ENCODE data around the gene ATP6V0C. TPM values are rescaled to one million over a fixed set of nuclear protein-coding genes. Genes with fewer than 3 reads are reported as not detected.

ATP6V0C gene
- total and polyA plus RNA-seq, 5 donors from 2014 or later, result 62.1 to 188 (median 73.9) TPM

DNA sequence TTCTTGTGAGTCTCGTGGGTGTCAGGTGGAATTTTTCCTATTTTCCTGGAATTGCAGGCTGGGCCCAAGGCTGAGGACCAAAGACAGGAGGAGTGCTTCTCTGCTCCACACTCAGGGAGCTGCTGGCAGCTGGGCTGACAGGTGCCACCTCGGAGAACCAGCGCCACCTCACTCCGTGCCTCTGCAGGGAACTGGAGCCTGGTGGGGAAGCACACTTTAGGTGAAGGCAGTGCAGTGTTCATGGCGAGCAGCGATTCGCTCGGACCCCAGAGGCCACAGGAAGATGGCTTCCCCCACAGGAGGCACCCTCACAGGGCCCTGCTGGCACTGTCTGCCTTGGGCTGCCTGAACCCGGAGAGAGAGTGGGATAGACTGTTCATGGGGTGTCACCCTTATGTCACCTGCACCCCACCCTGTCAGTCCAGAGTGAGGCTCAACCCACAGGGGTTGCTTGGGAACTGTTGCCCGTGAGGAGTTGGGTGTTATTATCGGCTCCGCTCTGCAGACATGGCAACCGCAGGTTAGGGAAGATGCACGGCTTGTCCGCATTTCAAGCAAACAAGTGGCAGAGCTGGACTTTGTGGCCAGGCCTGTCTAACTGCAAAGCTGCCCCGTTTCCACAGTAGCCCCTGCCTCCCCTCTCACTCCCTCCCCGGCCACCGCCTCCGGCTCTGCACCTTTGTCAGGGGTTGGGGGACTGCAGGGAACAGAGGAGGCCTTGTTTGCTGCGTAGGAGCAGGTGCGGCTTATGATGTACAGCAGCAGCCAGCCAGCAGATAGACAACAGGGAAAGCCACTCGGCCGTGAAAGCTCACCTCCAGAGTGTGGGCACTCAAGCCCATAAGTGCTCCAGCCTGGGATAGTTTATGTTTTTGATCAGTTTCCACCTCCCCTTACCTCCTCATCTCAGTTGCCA is 23.3 kb upstream of the ATP6V0C start:
- Mint-ChIP-seq H3K4me1 (peaks cover 4 to 13% (median 8%) of the 10 kb centered on the region in 4 donors), H3K36me3 (no peaks in the 10 kb centered on the region)

DNA sequence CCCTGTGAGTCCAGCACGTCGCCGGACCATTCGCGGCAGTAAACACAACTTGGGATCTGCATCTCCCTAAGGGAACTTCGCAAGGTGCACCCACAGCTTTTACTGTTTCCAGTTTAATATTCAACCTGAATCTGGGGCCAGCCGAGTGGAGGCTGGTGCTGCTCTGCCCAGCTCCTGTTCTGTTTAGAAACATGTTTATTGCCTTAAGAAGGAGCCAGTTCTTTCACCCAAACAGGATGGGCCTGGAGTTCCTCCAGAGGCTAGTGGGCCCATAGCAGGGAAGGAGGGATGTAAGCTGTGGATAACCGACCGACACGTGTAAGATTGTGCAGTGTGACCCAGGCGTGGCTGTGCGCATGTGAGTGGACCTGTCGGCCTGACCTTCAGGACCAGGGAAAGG is 21.5 kb upstream of the ATP6V0C start:
- no peak overlapping the region for H3K4me3 Mint-ChIP-seq
- Histone ChIP-seq H3K4me1 (ENCODE audit: control insufficient read depth, insufficient read depth, low read length, poor library complexity, severe bottlenecking) (peaks cover 2% of the 10 kb centered on the region), H3K27ac (ENCODE audit: insufficient read depth, low read length, poor library complexity, severe bottlenecking) (no peak overlapping the region), H3K27me3 (ENCODE audit: control insufficient read depth, insufficient read depth, low read length) (no peaks in the 10 kb centered on the region), H3K36me3 (ENCODE audit: control insufficient read depth, insufficient read depth, low read length) (peaks cover 3% of the 10 kb centered on the region), H3K4me3 (ENCODE audit: low read depth, low read length) (no peak overlapping the region), H3K9me3 (ENCODE audit: control insufficient read depth in 2 of 2, low read length in 2 of 2) (no peaks in the 10 kb centered on the region)
- ATAC-seq (ENCODE audit: low read depth in 2 of 2) (no peak), DNase-seq (no peak)
- no peaks in the 10 kb centered on the region for H3K9me3 Mint-ChIP-seq
- H3K4me1 Mint-ChIP-seq, result peaks cover 2 to 5% (median 2%) of the 10 kb centered on the region in 4 donors
- no peaks in the 10 kb centered on the region for H3K36me3 Mint-ChIP-seq
- no peak overlapping the region for H3K27ac Mint-ChIP-seq
- H3K27me3 Mint-ChIP-seq, result no peaks in the 10 kb centered on the region

More for the DNA sequence above, 23.3 kb upstream of the ATP6V0C start:
- H3K4me3 ChIP-seq (ENCODE audit: low read depth, low read length), result no peak overlapping the region
- no peaks in the 10 kb centered on the region for H3K27me3 ChIP-seq (ENCODE audit: control insufficient read depth, insufficient read depth, low read length)
- H3K27me3 Mint-ChIP-seq, result no peaks in the 10 kb centered on the region
- no peaks in the 10 kb centered on the region for H3K9me3 ChIP-seq (ENCODE audit: control insufficient read depth in 2 of 2, low read length in 2 of 2)
- DNase-seq (no peak), ATAC-seq (ENCODE audit: low read depth in 2 of 2) (no peak)
- H3K27ac ChIP-seq (ENCODE audit: insufficient read depth, low read length, poor library complexity, severe bottlenecking), result no peak overlapping the region
- H3K36me3 ChIP-seq (ENCODE audit: control insufficient read depth, insufficient read depth, low read length), result no peaks in the 10 kb centered on the region
- H3K27ac Mint-ChIP-seq, result no peak overlapping the region
- no peaks in the 10 kb centered on the region for H3K9me3 Mint-ChIP-seq
- H3K4me1 ChIP-seq (ENCODE audit: control insufficient read depth, insufficient read depth, low read length, poor library complexity, severe bottlenecking), result peaks cover 10% of the 10 kb centered on the region
- no peak overlapping the region for H3K4me3 Mint-ChIP-seq

DNA sequence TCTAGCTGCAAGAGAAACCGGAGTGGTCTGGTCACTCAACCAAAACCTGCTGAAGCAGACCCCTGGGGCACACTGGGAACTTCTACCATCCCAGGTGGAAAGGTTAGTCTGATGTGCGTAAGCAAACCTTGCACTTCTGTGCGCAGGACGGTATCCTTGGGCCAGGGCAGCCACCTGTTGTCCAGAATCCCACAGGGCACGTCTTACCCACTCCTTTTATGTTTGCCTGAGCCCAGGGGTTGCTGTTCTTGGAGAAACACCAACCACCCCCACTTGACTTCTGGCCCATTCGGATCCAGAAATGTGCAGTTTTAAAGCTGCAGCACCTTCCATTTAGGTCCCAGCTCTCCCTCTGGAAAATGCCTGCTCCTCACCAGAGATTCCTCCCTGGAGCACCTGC is 20.1 kb upstream of the ATP6V0C start:
- H3K9me3 Mint-ChIP-seq, result no peaks in the 10 kb centered on the region
- no peak overlapping the region for H3K27ac Mint-ChIP-seq
- Histone ChIP-seq H3K4me3 (ENCODE audit: low read depth, low read length) (no peak overlapping the region), H3K4me1 (ENCODE audit: control insufficient read depth, insufficient read depth, low read length, poor library complexity, severe bottlenecking) (no peaks in the 10 kb centered on the region), H3K9me3 (ENCODE audit: control insufficient read depth in 2 of 2, low read length in 2 of 2) (no peaks in the 10 kb centered on the region), H3K36me3 (ENCODE audit: control insufficient read depth, insufficient read depth, low read length) (peaks cover 3% of the 10 kb centered on the region), H3K27me3 (ENCODE audit: control insufficient read depth, insufficient read depth, low read length) (no peaks in the 10 kb centered on the region), H3K27ac (ENCODE audit: insufficient read depth, low read length, poor library complexity, severe bottlenecking) (no peak overlapping the region)
- no peak overlapping the region for H3K4me3 Mint-ChIP-seq
- ATAC-seq (ENCODE audit: low read depth in 2 of 2) (no peak), DNase-seq (no peak)
- H3K4me1 Mint-ChIP-seq, result peaks cover 0 to 2% (median 0%) of the 10 kb centered on the region in 4 donors
- no peaks in the 10 kb centered on the region for H3K36me3 Mint-ChIP-seq
- H3K27me3 Mint-ChIP-seq, result no peaks in the 10 kb centered on the region

DNA sequence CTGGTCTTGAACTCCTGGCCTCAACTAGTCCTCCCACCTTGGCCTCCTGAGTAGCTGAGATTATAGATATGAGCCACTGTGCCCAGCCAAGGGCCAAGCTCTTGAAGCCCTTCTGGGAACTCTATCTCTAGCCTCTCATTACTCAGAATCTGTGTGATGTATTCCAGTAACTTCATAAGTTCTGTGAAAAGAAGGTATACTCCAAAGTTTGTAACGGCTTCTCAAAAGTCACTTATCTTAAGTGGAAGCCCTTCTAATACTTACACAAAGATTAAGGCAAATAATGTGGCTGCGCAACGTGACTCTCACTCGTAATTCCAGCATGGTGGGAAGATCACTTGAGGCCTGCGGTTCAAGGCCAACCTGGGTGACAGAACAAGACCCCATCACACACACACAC is 19.1 kb upstream of the ATP6V0C start:
- H3K4me3 ChIP-seq (ENCODE audit: low read depth, low read length), result no peak overlapping the region
- no peak overlapping the region for H3K4me3 Mint-ChIP-seq
- H3K27ac ChIP-seq (ENCODE audit: insufficient read depth, low read length, poor library complexity, severe bottlenecking), result no peak overlapping the region
- no peaks in the 10 kb centered on the region for H3K4me1 ChIP-seq (ENCODE audit: control insufficient read depth, insufficient read depth, low read length, poor library complexity, severe bottlenecking)
- no peak overlapping the region for H3K27ac Mint-ChIP-seq
- DNase-seq (no peak), ATAC-seq (ENCODE audit: low read depth in 2 of 2) (no peak)
- H3K27me3 ChIP-seq (ENCODE audit: control insufficient read depth, insufficient read depth, low read length), result no peaks in the 10 kb centered on the region
- H3K36me3 Mint-ChIP-seq, result no peaks in the 10 kb centered on the region
- H3K9me3 ChIP-seq (ENCODE audit: control insufficient read depth in 2 of 2, low read length in 2 of 2), result no peaks in the 10 kb centered on the region
- H3K9me3 Mint-ChIP-seq, result no peaks in the 10 kb centered on the region
- H3K36me3 ChIP-seq (ENCODE audit: control insufficient read depth, insufficient read depth, low read length), result peaks cover 3% of the 10 kb centered on the region
- H3K27me3 Mint-ChIP-seq, result no peaks in the 10 kb centered on the region
- H3K4me1 Mint-ChIP-seq, result peaks cover 0 to 2% (median 0%) of the 10 kb centered on the region in 4 donors

DNA sequence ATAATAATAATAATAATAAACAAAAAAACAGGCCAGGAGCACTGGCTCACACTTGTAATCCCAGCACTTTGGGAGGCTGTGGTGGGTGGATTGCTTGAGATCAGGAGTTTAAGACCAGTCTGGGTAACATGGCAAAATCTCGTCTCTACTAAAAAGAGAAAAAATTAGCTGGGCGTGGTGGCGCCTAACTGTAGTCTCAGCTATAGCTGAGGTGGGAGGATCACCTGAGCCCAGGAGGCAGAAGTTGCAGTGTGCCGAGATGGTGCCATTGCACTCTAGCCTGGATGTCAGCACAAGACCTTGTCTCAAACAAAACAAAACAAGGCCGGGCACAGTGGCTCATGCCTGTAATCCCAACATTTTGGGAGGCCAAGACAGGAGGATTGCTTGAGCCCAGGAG is 18.7 kb upstream of the ATP6V0C start:
- Histone ChIP-seq H3K27me3 (ENCODE audit: control insufficient read depth, insufficient read depth, low read length) (no peaks in the 10 kb centered on the region), H3K36me3 (ENCODE audit: control insufficient read depth, insufficient read depth, low read length) (peaks cover 3% of the 10 kb centered on the region), H3K4me3 (ENCODE audit: low read depth, low read length) (no peak overlapping the region), H3K9me3 (ENCODE audit: control insufficient read depth in 2 of 2, low read length in 2 of 2) (no peaks in the 10 kb centered on the region), H3K4me1 (ENCODE audit: control insufficient read depth, insufficient read depth, low read length, poor library complexity, severe bottlenecking) (no peaks in the 10 kb centered on the region), H3K27ac (ENCODE audit: insufficient read depth, low read length, poor library complexity, severe bottlenecking) (no peak overlapping the region)
- H3K4me3 Mint-ChIP-seq, result no peak overlapping the region
- DNase-seq (no peak), ATAC-seq (ENCODE audit: low read depth in 2 of 2) (no peak)
- H3K36me3 Mint-ChIP-seq, result no peaks in the 10 kb centered on the region
- H3K27me3 Mint-ChIP-seq, result no peaks in the 10 kb centered on the region
- no peaks in the 10 kb centered on the region for H3K9me3 Mint-ChIP-seq
- H3K4me1 Mint-ChIP-seq, result peaks cover 0 to 2% (median 0%) of the 10 kb centered on the region in 4 donors
- H3K27ac Mint-ChIP-seq, result no peak overlapping the region

DNA sequence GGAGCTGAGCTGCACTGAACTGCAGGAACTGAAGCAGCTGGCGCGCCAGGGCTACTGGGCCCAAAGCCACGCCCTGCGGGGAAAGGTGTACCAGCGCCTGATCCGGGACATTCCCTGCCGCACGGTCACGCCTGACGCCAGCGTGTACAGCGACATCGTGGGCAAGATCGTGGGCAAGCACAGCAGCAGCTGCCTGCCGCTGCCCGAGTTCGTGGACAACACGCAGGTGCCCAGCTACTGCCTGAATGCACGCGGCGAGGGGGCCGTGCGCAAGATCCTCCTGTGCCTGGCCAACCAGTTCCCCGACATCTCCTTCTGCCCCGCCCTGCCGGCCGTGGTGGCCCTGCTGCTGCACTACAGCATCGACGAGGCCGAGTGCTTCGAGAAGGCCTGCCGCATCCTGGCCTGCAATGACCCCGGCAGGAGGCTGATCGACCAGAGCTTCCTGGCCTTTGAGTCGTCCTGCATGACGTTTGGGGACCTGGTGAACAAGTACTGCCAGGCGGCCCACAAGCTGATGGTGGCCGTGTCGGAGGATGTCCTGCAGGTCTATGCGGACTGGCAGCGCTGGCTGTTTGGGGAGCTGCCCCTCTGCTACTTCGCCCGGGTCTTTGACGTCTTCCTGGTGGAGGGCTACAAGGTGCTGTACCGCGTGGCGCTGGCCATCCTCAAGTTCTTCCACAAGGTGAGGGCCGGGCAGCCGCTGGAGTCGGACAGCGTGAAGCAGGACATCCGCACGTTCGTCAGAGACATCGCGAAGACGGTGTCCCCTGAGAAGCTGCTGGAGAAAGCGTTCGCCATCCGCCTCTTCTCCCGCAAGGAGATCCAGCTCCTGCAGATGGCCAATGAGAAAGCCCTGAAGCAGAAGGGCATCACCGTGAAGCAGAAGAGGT is 17.3 kb upstream of the ATP6V0C start:
- H3K36me3 Mint-ChIP-seq, result no peaks in the 10 kb centered on the region
- Histone ChIP-seq H3K36me3 (ENCODE audit: control insufficient read depth, insufficient read depth, low read length) (peaks cover 3% of the 10 kb centered on the region), H3K4me3 (ENCODE audit: low read depth, low read length) (no peak overlapping the region), H3K27ac (ENCODE audit: insufficient read depth, low read length, poor library complexity, severe bottlenecking) (no peak overlapping the region), H3K9me3 (ENCODE audit: control insufficient read depth in 2 of 2, low read length in 2 of 2) (no peaks in the 10 kb centered on the region), H3K27me3 (ENCODE audit: control insufficient read depth, insufficient read depth, low read length) (no peaks in the 10 kb centered on the region), H3K4me1 (ENCODE audit: control insufficient read depth, insufficient read depth, low read length, poor library complexity, severe bottlenecking) (peaks cover 5% of the 10 kb centered on the region)
- DNase-seq (no peak), ATAC-seq (ENCODE audit: low read depth in 2 of 2) (no peak)
- no peak overlapping the region for H3K27ac Mint-ChIP-seq
- H3K4me1 Mint-ChIP-seq, result peaks cover 0 to 2% (median 1%) of the 10 kb centered on the region in 4 donors
- no peaks in the 10 kb centered on the region for H3K27me3 Mint-ChIP-seq
- H3K9me3 Mint-ChIP-seq, result peaks cover 0 to 2% (median 0%) of the 10 kb centered on the region in 7 donors
- no peak overlapping the region for H3K4me3 Mint-ChIP-seq

DNA sequence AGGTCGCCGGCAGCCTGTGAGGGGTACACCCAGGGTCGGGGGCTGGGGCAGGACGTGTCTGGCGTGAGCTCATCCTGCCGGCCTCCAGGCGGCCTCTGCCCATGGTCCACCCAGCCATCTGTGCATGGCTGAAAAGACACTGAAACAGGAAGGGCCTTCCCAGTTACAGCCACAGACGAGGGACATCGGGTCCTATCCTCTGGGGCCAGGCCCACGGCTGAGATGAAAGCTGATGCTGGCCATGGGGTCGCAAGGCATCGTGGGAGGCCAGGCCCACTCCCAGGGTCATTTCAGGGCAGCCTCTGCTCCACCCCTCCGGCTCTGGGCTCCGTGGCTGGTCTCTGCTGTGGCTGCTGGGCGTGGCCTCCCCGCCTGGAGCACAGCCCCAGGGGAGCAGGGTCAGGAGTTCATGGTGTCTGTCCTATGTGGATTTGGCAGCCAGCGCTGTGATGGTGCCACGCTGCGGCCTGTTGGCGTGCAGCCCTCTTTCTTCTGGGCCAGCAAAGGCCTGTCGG is 16.6 kb upstream of the ATP6V0C start:
- no peak overlapping the region for H3K27ac Mint-ChIP-seq
- peaks cover 0 to 2% (median 1%) of the 10 kb centered on the region in 4 donors for H3K4me1 Mint-ChIP-seq
- no peaks in the 10 kb centered on the region for H3K27me3 Mint-ChIP-seq
- H3K36me3 ChIP-seq (ENCODE audit: control insufficient read depth, insufficient read depth, low read length), result peaks cover 3% of the 10 kb centered on the region
- DNase-seq (no peak), ATAC-seq (ENCODE audit: low read depth in 2 of 2) (no peak)
- peaks cover 0 to 2% (median 0%) of the 10 kb centered on the region in 7 donors for H3K9me3 Mint-ChIP-seq
- H3K4me3 ChIP-seq (ENCODE audit: low read depth, low read length), result no peak overlapping the region
- H3K27ac ChIP-seq (ENCODE audit: insufficient read depth, low read length, poor library complexity, severe bottlenecking), result no peak overlapping the region
- H3K4me1 ChIP-seq (ENCODE audit: control insufficient read depth, insufficient read depth, low read length, poor library complexity, severe bottlenecking), result peaks cover 5% of the 10 kb centered on the region
- H3K36me3 Mint-ChIP-seq, result no peaks in the 10 kb centered on the region
- H3K27me3 ChIP-seq (ENCODE audit: control insufficient read depth, insufficient read depth, low read length), result no peaks in the 10 kb centered on the region
- no peak overlapping the region for H3K4me3 Mint-ChIP-seq
- no peaks in the 10 kb centered on the region for H3K9me3 ChIP-seq (ENCODE audit: control insufficient read depth in 2 of 2, low read length in 2 of 2)

Measured in CD4-positive, CD25-positive, alpha-beta regulatory T cell (primary cell).